WTC11 (cell line): ENCODE results near the gene USP28. TPM values are rescaled to one million over a fixed set of nuclear protein-coding genes. Genes with fewer than 3 reads are reported as not detected.

Experiments
- ATAC-seq: fragments of 200-7000 bp; cut with Tn5 transposase; 2 replicates; pipeline ENCODE4 v1.10.0; 2021; ENCODE audit warnings: mild to moderate bottlenecking, moderate library complexity
- CTCF ChIA-PET: fragments of 300-600 bp; sonication (Branson Sonifier 250); formaldehyde crosslinking; loops from one replicate; lab custom pipeline; 2021; ENCODE audit warnings: antibody characterized with exemption; lab: Charles Lee
- POLR2A ChIA-PET: fragments of 350-600 bp; sonication (Branson Sonifier 250); formaldehyde crosslinking; loops from one replicate; lab custom pipeline; 2021; ENCODE audit warnings: antibody characterized with exemption; lab: Charles Lee
- DNase-seq: peaks from one replicate; pipeline ENCODE4 v3.0.0; 2021; ENCODE audit warnings: low spot score
- H3K27ac Mint-ChIP-seq: 2 replicates; pipeline ENCODE4 v1.8.0; 2021; ENCODE audit warnings: mixed read lengths
- H3K27me3 Mint-ChIP-seq: 2 replicates; pipeline ENCODE4 v1.8.0; 2021; ENCODE audit warnings: low read depth, mild to moderate bottlenecking, moderate library complexity, mixed read lengths
- H3K36me3 Mint-ChIP-seq: 2 replicates; pipeline ENCODE4 v1.8.0; 2021; ENCODE audit warnings: mixed read lengths
- H3K4me1 Mint-ChIP-seq: 2 replicates; pipeline ENCODE4 v1.8.0; 2022; ENCODE audit warnings: mixed read lengths
- H3K4me3 Mint-ChIP-seq: 2 replicates; pipeline ENCODE4 v1.8.0; 2021; ENCODE audit warnings: mild to moderate bottlenecking, moderate library complexity, mixed read lengths
- H3K9me3 Mint-ChIP-seq: 2 replicates; pipeline ENCODE4 v1.8.0; 2021; ENCODE audit warnings: mixed read lengths
- AR ChIP-seq: fragments of 250-450 bp; sonication (Bioruptor Pico); IDR thresholded peaks from 2 replicates; pipeline ENCODE4 v1.9.0; 2021; ENCODE audit warnings: mild to moderate bottlenecking
- CBFB ChIP-seq: sonication (generic); formaldehyde crosslinking; IDR thresholded peaks from 2 replicates; pipeline ENCODE4 v1.8.1; 2022; ENCODE audit warnings: mild to moderate bottlenecking, low read depth, missing genetic modification reagents
- E2F4 ChIP-seq: sonication (generic); formaldehyde crosslinking; IDR thresholded peaks from 2 replicates; pipeline ENCODE4 v1.8.1; 2022; ENCODE audit warnings: low read depth, mild to moderate bottlenecking, moderate library complexity, missing genetic modification reagents, borderline replicate concordance
- ESRRA ChIP-seq: sonication (generic); formaldehyde crosslinking; IDR thresholded peaks from 2 replicates; pipeline ENCODE4 v1.8.1; 2022; ENCODE audit warnings: mild to moderate bottlenecking, missing genetic modification reagents, borderline replicate concordance
- FOXK1 ChIP-seq: sonication (generic); formaldehyde crosslinking; IDR thresholded peaks from 2 replicates; pipeline ENCODE4 v1.8.0; 2022; ENCODE audit warnings: mild to moderate bottlenecking, moderate library complexity, missing genetic modification reagents
- GABPB1 ChIP-seq: sonication (generic); formaldehyde crosslinking; IDR thresholded peaks from 2 replicates; pipeline ENCODE4 v1.8.1; 2023; ENCODE audit warnings: mild to moderate bottlenecking, missing genetic modification reagents
- IRF1 ChIP-seq: sonication (generic); formaldehyde crosslinking; IDR thresholded peaks from 2 replicates; pipeline ENCODE4 v1.8.0; 2023; ENCODE audit warnings: missing genetic modification reagents
- IRF2 ChIP-seq: sonication (generic); formaldehyde crosslinking; IDR thresholded peaks from 2 replicates; pipeline ENCODE4 v1.8.0; 2022; ENCODE audit warnings: low read depth, missing genetic modification reagents, borderline replicate concordance
- KAT7 ChIP-seq: sonication (generic); formaldehyde crosslinking; IDR thresholded peaks from 2 replicates; pipeline ENCODE4 v1.8.1; 2023; ENCODE audit warnings: missing genetic modification reagents, mild to moderate bottlenecking, borderline replicate concordance
- MXD4 ChIP-seq: fragments of 250-450 bp; sonication (Bioruptor Pico); IDR thresholded peaks from 2 replicates; pipeline ENCODE4 v1.8.0; 2021; ENCODE audit warnings: mild to moderate bottlenecking, moderate library complexity, borderline replicate concordance
- NR2C2 ChIP-seq: sonication (generic); formaldehyde crosslinking; IDR thresholded peaks from 2 replicates; pipeline ENCODE4 v1.8.0; 2022; ENCODE audit warnings: mild to moderate bottlenecking, missing genetic modification reagents
- PRDM15 ChIP-seq: sonication (generic); formaldehyde crosslinking; IDR thresholded peaks from 2 replicates; pipeline ENCODE4 v1.8.0; 2022; ENCODE audit warnings: missing genetic modification reagents
- RELA ChIP-seq: sonication (generic); formaldehyde crosslinking; IDR thresholded peaks from 2 replicates; pipeline ENCODE4 v1.8.1; 2022; ENCODE audit warnings: missing genetic modification reagents, mild to moderate bottlenecking, borderline replicate concordance
- SMAD4 ChIP-seq: sonication (generic); formaldehyde crosslinking; IDR thresholded peaks from 2 replicates; pipeline ENCODE4 v1.8.0; 2022; ENCODE audit warnings: mild to moderate bottlenecking, missing genetic modification reagents
- TEAD1 ChIP-seq: sonication (generic); formaldehyde crosslinking; IDR thresholded peaks from 2 replicates; pipeline ENCODE4 v1.8.0; 2022; ENCODE audit warnings: mild to moderate bottlenecking, missing genetic modification reagents
- TEAD4 ChIP-seq: sonication (generic); formaldehyde crosslinking; IDR thresholded peaks from 2 replicates; pipeline ENCODE4 v1.8.0; 2022; ENCODE audit warnings: mild to moderate bottlenecking, missing genetic modification reagents
- ZNF232 ChIP-seq: sonication (generic); formaldehyde crosslinking; IDR thresholded peaks from 2 replicates; pipeline ENCODE4 v1.8.0; 2022; ENCODE audit warnings: mild to moderate bottlenecking, missing genetic modification reagents
- ZNF425 ChIP-seq: fragments of 250-450 bp; sonication (Bioruptor Pico); conservative IDR thresholded peaks from 2 replicates; pipeline ENCODE4 v1.9.0; 2021; ENCODE audit warnings: mild to moderate bottlenecking
- total RNA-seq: library from RNA; stranded (reverse); gene quantifications from 3 replicates; pipeline ENCODE4 v1.2.3, GENCODE V29; 2021
- TF ChIP-seq, protein P1 (sequence below): sonication (generic); formaldehyde crosslinking; IDR thresholded peaks from 2 replicates; pipeline ENCODE4 v1.8.0; 2023; ENCODE audit warnings: mild to moderate bottlenecking, missing genetic modification reagents

Gene USP28
- total RNA-seq, 1 experiment from 2014 or later = 129 TPM

DNA sequence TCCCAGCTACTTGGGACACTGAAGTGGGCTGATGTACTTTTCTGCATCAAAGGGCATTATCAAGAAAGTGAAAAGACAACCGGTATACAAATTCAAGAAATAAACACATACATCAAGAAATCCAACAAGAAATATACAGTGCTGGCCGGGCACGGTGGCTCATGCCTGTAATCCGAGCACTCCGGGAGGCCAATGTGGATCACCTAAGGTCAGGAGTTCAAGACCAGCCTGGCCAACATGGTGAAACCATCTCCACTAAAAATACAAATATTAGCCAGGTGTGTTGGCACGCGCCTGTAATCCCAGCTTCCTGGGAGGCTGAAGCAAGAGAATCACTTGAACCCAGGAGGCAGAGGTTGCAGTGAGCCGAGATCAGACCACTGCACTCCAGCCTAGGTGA lies 9.5 kb downstream of the USP28 start:
- ATAC-seq = no peak
- H3K9me3 Mint-ChIP-seq = no peaks in the 10 kb centered on the region
- H3K4me3 Mint-ChIP-seq = no peak overlapping the region
- peak overlapping the region; percentile 47 for H3K27ac Mint-ChIP-seq
- H3K4me1 Mint-ChIP-seq = peaks cover 76% of the 10 kb centered on the region
- POLR2A ChIA-PET = no interaction called here
- DNase-seq = no peak
- H3K27me3 Mint-ChIP-seq = no peaks in the 10 kb centered on the region
- CTCF ChIA-PET = no interaction called here
- H3K36me3 Mint-ChIP-seq = peaks cover 57% of the 10 kb centered on the region
- TF ChIP-seq TEAD1 (CRISPR knock-in tag) (no peak), AR (no peak), ESRRA (CRISPR knock-in tag) (no peak), RELA (CRISPR knock-in tag) (no peak), MXD4 (CRISPR knock-in tag) (no peak), KAT7 (CRISPR knock-in tag) (no peak), FOXK1 (CRISPR knock-in tag) (no peak), ZNF232 (CRISPR knock-in tag) (no peak), IRF1 (CRISPR knock-in tag) (no peak), CBFB (CRISPR knock-in tag) (no peak), ZNF425 (CRISPR knock-in tag) (no peak), NR2C2 (CRISPR knock-in tag) (no peak), PRDM15 (CRISPR knock-in tag) (no peak), GABPB1 (CRISPR knock-in tag) (no peak), TEAD4 (CRISPR knock-in tag) (no peak), E2F4 (no peak), IRF2 (CRISPR knock-in tag) (no peak), SMAD4 (no peak)
- TF ChIP-seq, protein P1, sequence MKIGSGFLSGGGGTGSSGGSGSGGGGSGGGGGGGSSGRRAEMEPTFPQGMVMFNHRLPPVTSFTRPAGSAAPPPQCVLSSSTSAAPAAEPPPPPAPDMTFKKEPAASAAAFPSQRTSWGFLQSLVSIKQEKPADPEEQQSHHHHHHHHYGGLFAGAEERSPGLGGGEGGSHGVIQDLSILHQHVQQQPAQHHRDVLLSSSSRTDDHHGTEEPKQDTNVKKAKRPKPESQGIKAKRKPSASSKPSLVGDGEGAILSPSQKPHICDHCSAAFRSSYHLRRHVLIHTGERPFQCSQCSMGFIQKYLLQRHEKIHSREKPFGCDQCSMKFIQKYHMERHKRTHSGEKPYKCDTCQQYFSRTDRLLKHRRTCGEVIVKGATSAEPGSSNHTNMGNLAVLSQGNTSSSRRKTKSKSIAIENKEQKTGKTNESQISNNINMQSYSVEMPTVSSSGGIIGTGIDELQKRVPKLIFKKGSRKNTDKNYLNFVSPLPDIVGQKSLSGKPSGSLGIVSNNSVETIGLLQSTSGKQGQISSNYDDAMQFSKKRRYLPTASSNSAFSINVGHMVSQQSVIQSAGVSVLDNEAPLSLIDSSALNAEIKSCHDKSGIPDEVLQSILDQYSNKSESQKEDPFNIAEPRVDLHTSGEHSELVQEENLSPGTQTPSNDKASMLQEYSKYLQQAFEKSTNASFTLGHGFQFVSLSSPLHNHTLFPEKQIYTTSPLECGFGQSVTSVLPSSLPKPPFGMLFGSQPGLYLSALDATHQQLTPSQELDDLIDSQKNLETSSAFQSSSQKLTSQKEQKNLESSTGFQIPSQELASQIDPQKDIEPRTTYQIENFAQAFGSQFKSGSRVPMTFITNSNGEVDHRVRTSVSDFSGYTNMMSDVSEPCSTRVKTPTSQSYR (CRISPR knock-in tag) = no peak
